PC-3 (cell line): ENCODE results near the gene SLC22A13. TPM values are rescaled to one million over a fixed set of nuclear protein-coding genes. Genes with fewer than 3 reads are reported as not detected.

Experiments used
- ATAC-seq: fragments of 200-7000 bp; cut with Tn5 transposase; 2 replicates; pipeline ENCODE4 v1.9.1; 2020; ENCODE audit warnings: mild to moderate bottlenecking, moderate library complexity
- BruUV-seq: library from RNA; stranded (reverse); fragments of 400-500 nt; replicated peaks from 2 replicates; lab custom pipeline; 2021; lab: Mats Ljungman, UMichigan
- CTCF ChIA-PET: fragments of 300-600 bp; sonication (Branson Sonifier 250); formaldehyde crosslinking; loops from one replicate; lab custom pipeline; 2022; ENCODE audit warnings: antibody characterized with exemption; lab: Charles Lee
- POLR2A ChIA-PET: fragments of 300-600 bp; sonication (Branson Sonifier 250); formaldehyde crosslinking; loops from one replicate; lab custom pipeline; 2022; ENCODE audit warnings: antibody characterized with exemption; ENCODE audit not compliant: unreplicated experiment; lab: Charles Lee
- DNase-seq: peaks from one replicate; pipeline ENCODE4 v3.0.0-alpha.2; 2015
- H2AFZ ChIP-seq: fragments of 300-600 bp; sonication (generic); 2 replicates; pipeline ENCODE4 v1.6.0; 2016; ENCODE audit warnings: antibody characterized with exemption, low read length
- H3F3A ChIP-seq: fragments of 300-600 bp; sonication (generic); one replicate; pipeline ENCODE4 v1.6.0; 2017; ENCODE audit warnings: antibody characterized with exemption, low read length, control low read depth, mild to moderate bottlenecking; ENCODE audit not compliant: unreplicated experiment
- H3K27ac ChIP-seq: fragments of 300-600 bp; sonication (generic); 2 replicates; pipeline ENCODE4 v1.5.1; 2016; ENCODE audit warnings: mild to moderate bottlenecking, low read length
- H3K27me3 ChIP-seq: fragments of 300-600 bp; sonication (generic); 2 replicates; pipeline ENCODE4 v1.6.1; 2016; ENCODE audit warnings: low read length, mixed read lengths
- H3K36me3 ChIP-seq: fragments of 300-600 bp; sonication (generic); 2 replicates; pipeline ENCODE4 v1.6.1; 2016; ENCODE audit warnings: low read depth, mixed run types, low read length, mixed read lengths
- H3K4me1 ChIP-seq: fragments of 300-600 bp; sonication (generic); 2 replicates; pipeline ENCODE4 v1.5.1; 2016; ENCODE audit warnings: low read length; ENCODE audit not compliant: insufficient read depth
- H3K4me2 ChIP-seq: fragments of 300-600 bp; sonication (generic); 2 replicates; pipeline ENCODE4 v1.6.0; 2016; ENCODE audit warnings: low read length
- H3K4me3 ChIP-seq: fragments of 300-600 bp; sonication (generic); 2 replicates; pipeline ENCODE4 v1.5.1; 2016; ENCODE audit warnings: mild to moderate bottlenecking, low read length, mixed read lengths
- H3K79me2 ChIP-seq: fragments of 300-600 bp; sonication (generic); 2 replicates; pipeline ENCODE4 v1.6.1; 2017; ENCODE audit warnings: low read length, mixed read lengths
- H3K9ac ChIP-seq: fragments of 300-600 bp; sonication (generic); 2 replicates; pipeline ENCODE4 v1.6.0; 2016; ENCODE audit warnings: mild to moderate bottlenecking, low read length
- H3K9me2 ChIP-seq: fragments of 300-600 bp; sonication (generic); replicated peaks from 2 replicates; pipeline ENCODE4 v1.6.1; 2016; ENCODE audit warnings: mixed run types, low read length, mixed read lengths
- H3K9me3 ChIP-seq: fragments of 300-600 bp; sonication (generic); 2 replicates; pipeline ENCODE4 v1.6.1; 2016; ENCODE audit warnings: low read length, mixed read lengths
- H4K20me1 ChIP-seq: fragments of 300-600 bp; sonication (generic); 2 replicates; pipeline ENCODE4 v1.6.1; 2016; ENCODE audit warnings: low read length, mixed read lengths
- CTCF ChIP-seq: fragments of 300-600 bp; sonication (generic); conservative IDR thresholded peaks from 2 replicates; pipeline ENCODE4 v1.5.1; 2017; ENCODE audit warnings: antibody characterized with exemption, low read depth, mild to moderate bottlenecking, low read length
- EZH2 ChIP-seq: fragments of 300-600 bp; sonication (generic); IDR thresholded peaks from one replicate; pipeline ENCODE4 v1.6.1; 2017; ENCODE audit warnings: antibody characterized with exemption, mild to moderate bottlenecking, low read length; ENCODE audit not compliant: unreplicated experiment
- EZH2phosphoT487 ChIP-seq: fragments of 300-600 bp; sonication (generic); IDR thresholded peaks from 2 replicates; pipeline ENCODE4 v1.6.1; 2018; ENCODE audit warnings: mild to moderate bottlenecking, antibody characterized with exemption, low read length, borderline replicate concordance
- intact Hi-C: fragments of 100-400 bp; cut with micrococcal nuclease; formaldehyde crosslinking; loops from 2 replicates; pipeline ENCODE4 v1.9.0; 2023
- total RNA-seq: library from RNA; depleted of rRNA; stranded (reverse); fragments of >200 nt; gene quantifications from 2 replicates; pipeline ENCODE4 v1.2.3, GENCODE V29; 2014

The SLC22A13 gene
- total RNA-seq, 1 experiment from 2014 or later, result 0.73 TPM

- CTCF ChIA-PET, result no interaction called here
- H3K27ac ChIP-seq, result no peak overlapping the region
- H3K4me1 ChIP-seq, result no peaks in the 10 kb centered on the region
- no peaks in the 10 kb centered on the region for H3K9me3 ChIP-seq
- TF ChIP-seq CTCF (no peak), EZH2phosphoT487 (no peak), EZH2 (no peak)
- POLR2A ChIA-PET, result no interaction called here
- H3K4me3 ChIP-seq, result no peak overlapping the region
- no peaks in the 10 kb centered on the region for H3K9me2 ChIP-seq
- H3K27me3 ChIP-seq, result no peaks in the 10 kb centered on the region
- no TSS peak for BruUV-seq
- no peaks in the 10 kb centered on the region for H3K36me3 ChIP-seq
- no peak overlapping the region for H3K9ac ChIP-seq
- no peak overlapping the region for H2AFZ ChIP-seq
- DNase-seq (no peak), ATAC-seq (no peak)
- H3K4me2 ChIP-seq, result no peak overlapping the region
- no peaks in the 10 kb centered on the region for H3K79me2 ChIP-seq
- no peaks in the 10 kb centered on the region for H4K20me1 ChIP-seq
- no peaks in the 10 kb centered on the region for H3F3A ChIP-seq
- intact Hi-C loops, result no loop called here
These were observed 46.7 kb downstream of the SLC22A13 start for GRCh38 chr3:38312356-38312755.

DNA sequence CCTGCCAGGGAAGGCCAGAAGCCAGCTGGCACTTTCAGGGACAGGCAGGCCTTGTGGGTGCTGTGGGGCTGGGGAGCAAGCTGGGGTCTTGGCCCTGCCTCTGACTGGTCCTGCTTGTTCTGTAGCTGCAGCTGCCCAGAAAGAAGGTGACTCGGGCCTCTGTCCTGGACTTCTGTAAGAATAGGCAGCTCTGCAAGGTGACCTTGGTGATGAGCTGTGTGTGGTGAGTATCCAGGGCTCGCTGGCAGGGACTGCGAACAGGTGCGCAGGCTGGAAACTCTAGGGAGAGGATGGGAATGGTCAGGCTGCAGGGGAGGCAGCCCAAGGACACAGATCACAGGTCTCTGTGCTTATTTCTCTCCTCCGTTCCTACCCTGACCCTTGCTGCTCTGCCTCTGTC lies 47.7 kb downstream of the SLC22A13 start:
- TF ChIP-seq EZH2, result no peak
- TF ChIP-seq EZH2phosphoT487, result no peak
- no peak for TF ChIP-seq CTCF
- H3K27ac ChIP-seq, result no peak overlapping the region
- no peaks in the 10 kb centered on the region for H3F3A ChIP-seq
- no peak overlapping the region for H3K4me3 ChIP-seq
- no peaks in the 10 kb centered on the region for H3K4me1 ChIP-seq
- no peaks in the 10 kb centered on the region for H3K9me2 ChIP-seq
- intact Hi-C loops, result no loop called here
- H3K4me2 ChIP-seq, result no peak overlapping the region
- H3K36me3 ChIP-seq, result no peaks in the 10 kb centered on the region
- no peaks in the 10 kb centered on the region for H4K20me1 ChIP-seq
- ChIA-PET POLR2A (no interaction called here), CTCF (no interaction called here)
- no TSS peak for BruUV-seq
- ATAC-seq (no peak), DNase-seq (no peak)
- no peaks in the 10 kb centered on the region for H3K9me3 ChIP-seq
- no peaks in the 10 kb centered on the region for H3K27me3 ChIP-seq
- no peak overlapping the region for H3K9ac ChIP-seq
- H2AFZ ChIP-seq, result no peak overlapping the region
- no peaks in the 10 kb centered on the region for H3K79me2 ChIP-seq

DNA sequence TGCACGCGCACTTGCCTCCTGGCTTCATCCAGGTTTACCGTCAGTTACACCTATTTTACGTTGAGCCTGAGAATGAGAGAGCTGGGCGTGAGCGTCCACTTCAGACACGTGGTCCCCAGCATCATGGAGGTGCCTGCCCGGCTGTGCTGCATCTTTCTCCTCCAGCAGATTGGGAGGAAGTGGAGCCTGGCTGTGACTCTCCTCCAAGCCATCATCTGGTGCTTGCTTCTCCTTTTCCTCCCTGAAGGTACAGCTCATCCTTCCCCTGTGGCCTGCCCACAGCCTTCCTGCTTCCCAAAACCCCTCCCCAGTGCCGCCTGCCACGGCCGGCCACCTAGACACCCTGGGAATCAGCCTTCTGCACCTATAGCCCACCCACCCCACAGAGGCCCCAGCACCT lies 48.1 kb downstream of the SLC22A13 start:
- TF ChIP-seq CTCF (no peak), EZH2phosphoT487 (no peak), EZH2 (no peak)
- Histone ChIP-seq H3K4me1 (no peaks in the 10 kb centered on the region), H3K9ac (no peak overlapping the region), H4K20me1 (no peaks in the 10 kb centered on the region), H3K36me3 (no peaks in the 10 kb centered on the region), H3K4me2 (no peak overlapping the region), H3F3A (no peaks in the 10 kb centered on the region), H2AFZ (no peak overlapping the region), H3K79me2 (no peaks in the 10 kb centered on the region), H3K27ac (no peak overlapping the region), H3K27me3 (no peaks in the 10 kb centered on the region), H3K4me3 (no peak overlapping the region), H3K9me3 (no peaks in the 10 kb centered on the region), H3K9me2 (no peaks in the 10 kb centered on the region)
- BruUV-seq, result no TSS peak
- DNase-seq (no peak), ATAC-seq (no peak)
- ChIA-PET POLR2A (interaction anchor here (0.5 kb wide), 1 partner anchor 31 kb away, joined by 3 read pairs; no protein-coding TSS in a partner anchor), CTCF (no interaction called here)
- intact Hi-C loops, result no loop called here
